ENCODE measurements around the gene MINDY4.

Gene MINDY4

DNA sequence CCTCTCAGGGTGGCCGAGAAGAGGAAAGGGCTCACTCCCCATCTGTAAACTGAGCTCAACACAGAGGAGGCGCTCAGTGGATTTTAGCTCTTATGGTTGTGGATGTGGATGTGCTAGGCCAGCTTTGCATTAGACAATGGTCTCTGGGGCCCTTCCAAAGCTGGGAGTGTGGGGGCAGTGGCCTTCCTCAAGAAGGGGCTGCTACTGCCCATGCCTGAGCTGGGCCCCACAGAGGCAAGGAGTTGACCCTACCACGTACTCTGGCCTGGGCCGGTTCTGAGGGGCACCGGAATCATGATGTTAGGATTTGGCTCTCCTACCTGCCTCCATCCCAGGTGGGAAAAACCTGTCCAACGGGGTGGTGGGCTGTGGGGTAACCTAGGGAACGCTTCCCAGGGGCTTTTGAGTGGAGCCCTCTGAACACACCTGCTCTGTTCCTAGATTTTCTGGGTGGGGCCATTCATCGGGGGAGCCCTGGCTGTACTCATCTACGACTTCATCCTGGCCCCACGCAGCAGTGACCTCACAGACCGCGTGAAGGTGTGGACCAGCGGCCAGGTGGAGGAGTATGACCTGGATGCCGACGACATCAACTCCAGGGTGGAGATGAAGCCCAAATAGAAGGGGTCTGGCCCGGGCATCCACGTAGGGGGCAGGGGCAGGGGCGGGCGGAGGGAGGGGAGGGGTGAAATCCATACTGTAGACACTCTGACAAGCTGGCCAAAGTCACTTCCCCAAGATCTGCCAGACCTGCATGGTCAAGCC, 152.0 kb downstream of the MINDY4 start:
- no peak overlapping the region for H3K4me3 ChIP-seq (ENCODE audit: low read length)
- no peak for DNase-seq (ENCODE audit: low read depth)
- TF ChIP-seq, protein P1, sequence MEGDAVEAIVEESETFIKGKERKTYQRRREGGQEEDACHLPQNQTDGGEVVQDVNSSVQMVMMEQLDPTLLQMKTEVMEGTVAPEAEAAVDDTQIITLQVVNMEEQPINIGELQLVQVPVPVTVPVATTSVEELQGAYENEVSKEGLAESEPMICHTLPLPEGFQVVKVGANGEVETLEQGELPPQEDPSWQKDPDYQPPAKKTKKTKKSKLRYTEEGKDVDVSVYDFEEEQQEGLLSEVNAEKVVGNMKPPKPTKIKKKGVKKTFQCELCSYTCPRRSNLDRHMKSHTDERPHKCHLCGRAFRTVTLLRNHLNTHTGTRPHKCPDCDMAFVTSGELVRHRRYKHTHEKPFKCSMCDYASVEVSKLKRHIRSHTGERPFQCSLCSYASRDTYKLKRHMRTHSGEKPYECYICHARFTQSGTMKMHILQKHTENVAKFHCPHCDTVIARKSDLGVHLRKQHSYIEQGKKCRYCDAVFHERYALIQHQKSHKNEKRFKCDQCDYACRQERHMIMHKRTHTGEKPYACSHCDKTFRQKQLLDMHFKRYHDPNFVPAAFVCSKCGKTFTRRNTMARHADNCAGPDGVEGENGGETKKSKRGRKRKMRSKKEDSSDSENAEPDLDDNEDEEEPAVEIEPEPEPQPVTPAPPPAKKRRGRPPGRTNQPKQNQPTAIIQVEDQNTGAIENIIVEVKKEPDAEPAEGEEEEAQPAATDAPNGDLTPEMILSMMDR (conservative IDR thresholded peaks at IDR 0.05; ENCODE audit: low read depth, low read length), result no peak

DNA sequence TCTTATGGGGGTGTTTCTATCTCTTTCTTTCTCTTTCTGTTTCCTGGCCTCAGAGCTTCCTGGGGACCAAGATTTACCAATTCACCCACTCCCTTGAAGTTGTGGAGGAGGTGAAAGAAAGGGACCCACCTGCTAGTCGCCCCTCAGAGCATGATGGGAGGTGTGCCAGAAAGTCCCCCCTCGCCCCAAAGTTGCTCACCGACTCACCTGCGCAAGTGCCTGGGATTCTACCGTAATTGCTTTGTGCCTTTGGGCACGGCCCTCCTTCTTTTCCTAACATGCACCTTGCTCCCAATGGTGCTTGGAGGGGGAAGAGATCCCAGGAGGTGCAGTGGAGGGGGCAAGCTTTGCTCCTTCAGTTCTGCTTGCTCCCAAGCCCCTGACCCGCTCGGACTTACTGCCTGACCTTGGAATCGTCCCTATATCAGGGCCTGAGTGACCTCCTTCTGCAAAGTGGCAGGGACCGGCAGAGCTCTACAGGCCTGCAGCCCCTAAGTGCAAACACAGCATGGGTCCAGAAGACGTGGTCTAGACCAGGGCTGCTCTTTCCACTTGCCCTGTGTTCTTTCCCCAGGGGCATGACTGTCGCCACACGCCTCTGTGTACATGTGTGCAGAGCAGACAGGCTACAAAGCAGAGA, 152.7 kb downstream of the MINDY4 start:
- TF ChIP-seq, protein P1 (conservative IDR thresholded peaks at IDR 0.05; ENCODE audit: low read depth, low read length), result no peak
- no peak overlapping the region for H3K4me3 ChIP-seq (ENCODE audit: low read length)
- DNase-seq (ENCODE audit: low read depth), result no peak

DNA sequence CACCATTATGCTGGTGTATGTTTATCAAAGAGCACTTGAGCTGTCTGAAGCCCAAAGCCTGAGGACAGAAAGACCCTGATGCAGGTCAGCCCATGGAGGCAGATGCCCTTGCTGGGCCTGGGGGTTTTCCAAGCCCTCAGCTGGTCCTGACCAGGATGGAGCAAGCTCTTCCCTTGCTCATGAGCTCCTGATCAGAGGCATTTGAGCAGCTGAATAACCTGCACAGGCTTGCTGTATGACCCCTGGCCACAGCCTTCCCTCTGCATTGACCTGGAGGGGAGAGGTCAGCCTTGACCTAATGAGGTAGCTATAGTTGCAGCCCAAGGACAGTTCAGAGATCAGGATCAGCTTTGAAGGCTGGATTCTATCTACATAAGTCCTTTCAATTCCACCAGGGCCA, 153.4 kb downstream of the MINDY4 start:
- TF ChIP-seq, protein P1 (conservative IDR thresholded peaks at IDR 0.05; ENCODE audit: low read depth, low read length), result no peak
- H3K4me3 ChIP-seq (ENCODE audit: low read length), result no peak overlapping the region

DNA sequence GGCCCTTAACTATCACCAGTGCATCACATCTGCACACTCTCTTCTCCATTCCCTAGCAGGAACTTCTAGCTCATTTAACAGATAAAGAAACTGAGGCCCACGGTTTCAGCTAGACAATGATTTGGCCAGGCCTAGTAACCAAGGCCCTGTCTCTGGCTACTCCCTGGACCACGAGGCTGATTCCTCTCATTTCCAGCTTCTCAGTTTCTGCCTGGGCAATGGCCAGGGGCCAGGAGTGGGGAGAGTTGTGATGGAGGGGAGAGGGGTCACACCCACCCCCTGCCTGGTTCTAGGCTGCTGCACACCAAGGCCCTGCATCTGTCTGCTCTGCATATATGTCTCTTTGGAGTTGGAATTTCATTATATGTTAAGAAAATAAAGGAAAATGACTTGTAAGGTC, 153.9 kb downstream of the MINDY4 start:
- no peak overlapping the region for H3K4me3 ChIP-seq (ENCODE audit: low read length)
- DNase-seq (ENCODE audit: low read depth), result no peak
- TF ChIP-seq, protein P1 (conservative IDR thresholded peaks at IDR 0.05; ENCODE audit: low read depth, low read length), result no peak

More for the DNA sequence above, 153.4 kb downstream of the MINDY4 start:
- no peak for DNase-seq (ENCODE audit: low read depth)

DNA sequence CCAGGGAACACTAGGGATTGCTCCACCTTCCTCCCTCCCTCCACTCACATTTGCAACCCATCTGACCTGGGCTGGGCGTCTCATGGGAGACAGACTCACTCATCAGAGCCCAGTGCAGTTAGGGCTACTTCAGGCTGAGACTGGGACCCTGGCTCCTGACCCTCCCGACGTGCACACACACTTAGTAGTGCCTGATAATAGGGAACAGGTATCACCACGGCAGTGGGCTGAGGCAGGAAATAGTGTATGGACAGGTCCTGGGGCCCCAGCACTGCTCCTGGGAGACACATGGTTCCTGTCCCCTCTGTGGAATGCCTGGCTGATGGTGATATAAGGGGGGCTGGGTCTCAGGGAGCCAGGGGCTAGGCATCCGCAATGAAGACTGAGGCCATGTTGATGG, 154.7 kb downstream of the MINDY4 start:
- no peak for DNase-seq (ENCODE audit: low read depth)
- TF ChIP-seq, protein P1 (conservative IDR thresholded peaks at IDR 0.05; ENCODE audit: low read depth, low read length), result no peak
- H3K4me3 ChIP-seq (ENCODE audit: low read length), result no peak overlapping the region

DNA sequence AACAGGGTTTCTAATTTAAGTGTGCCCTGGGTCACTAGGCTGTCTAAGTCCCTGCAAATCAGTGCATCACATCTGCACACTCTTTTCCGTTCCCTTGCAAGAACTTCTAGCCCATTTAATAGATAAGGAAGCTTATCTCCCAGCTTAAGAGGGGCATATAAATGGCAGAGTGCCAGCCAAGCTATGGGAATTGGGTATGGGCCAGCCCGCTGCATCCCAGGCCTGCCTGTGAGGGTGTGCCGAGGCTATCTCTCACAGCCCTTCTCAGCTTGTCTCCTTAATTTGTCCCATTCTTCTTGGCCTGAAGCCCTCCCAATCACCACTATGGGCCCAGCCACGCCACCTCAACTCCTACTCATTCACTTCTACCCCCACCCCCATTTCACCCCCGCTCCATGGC, 155.1 kb downstream of the MINDY4 start:
- H3K4me3 ChIP-seq (ENCODE audit: low read length), result no peak overlapping the region
- TF ChIP-seq, protein P1 (conservative IDR thresholded peaks at IDR 0.05; ENCODE audit: low read depth, low read length), result no peak
- no peak for DNase-seq (ENCODE audit: low read depth)

DNA sequence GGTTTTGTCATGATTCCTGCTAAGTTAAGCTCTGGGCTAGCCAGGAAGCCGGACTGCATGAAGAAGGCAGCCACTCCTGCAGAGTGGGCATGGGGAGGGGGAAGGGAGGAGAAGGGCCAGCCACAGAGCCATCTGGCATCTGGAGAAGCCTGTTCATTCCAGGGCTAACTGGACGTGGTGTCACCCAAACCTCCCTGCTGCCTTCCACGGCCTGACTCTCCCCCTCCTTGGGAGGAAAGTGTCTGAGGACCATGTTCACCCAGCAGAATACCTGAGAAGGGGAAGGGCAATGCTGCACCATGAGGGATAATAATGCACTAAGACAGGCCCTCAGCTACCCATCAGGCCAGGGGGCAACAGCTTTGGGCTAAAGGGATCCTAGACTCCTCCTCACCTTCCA, 155.8 kb downstream of the MINDY4 start:
- DNase-seq (ENCODE audit: low read depth), result no peak
- TF ChIP-seq, protein P1 (conservative IDR thresholded peaks at IDR 0.05; ENCODE audit: low read depth, low read length), result no peak
- no peak overlapping the region for H3K4me3 ChIP-seq (ENCODE audit: low read length)
